8988T (cell line): Measurements from ENCODE around the gene HEMGN.

ENCODE experiments used
- DNase-seq: peaks from one replicate; pipeline ENCODE4 v3.0.0; 2011

HEMGN gene

DNA sequence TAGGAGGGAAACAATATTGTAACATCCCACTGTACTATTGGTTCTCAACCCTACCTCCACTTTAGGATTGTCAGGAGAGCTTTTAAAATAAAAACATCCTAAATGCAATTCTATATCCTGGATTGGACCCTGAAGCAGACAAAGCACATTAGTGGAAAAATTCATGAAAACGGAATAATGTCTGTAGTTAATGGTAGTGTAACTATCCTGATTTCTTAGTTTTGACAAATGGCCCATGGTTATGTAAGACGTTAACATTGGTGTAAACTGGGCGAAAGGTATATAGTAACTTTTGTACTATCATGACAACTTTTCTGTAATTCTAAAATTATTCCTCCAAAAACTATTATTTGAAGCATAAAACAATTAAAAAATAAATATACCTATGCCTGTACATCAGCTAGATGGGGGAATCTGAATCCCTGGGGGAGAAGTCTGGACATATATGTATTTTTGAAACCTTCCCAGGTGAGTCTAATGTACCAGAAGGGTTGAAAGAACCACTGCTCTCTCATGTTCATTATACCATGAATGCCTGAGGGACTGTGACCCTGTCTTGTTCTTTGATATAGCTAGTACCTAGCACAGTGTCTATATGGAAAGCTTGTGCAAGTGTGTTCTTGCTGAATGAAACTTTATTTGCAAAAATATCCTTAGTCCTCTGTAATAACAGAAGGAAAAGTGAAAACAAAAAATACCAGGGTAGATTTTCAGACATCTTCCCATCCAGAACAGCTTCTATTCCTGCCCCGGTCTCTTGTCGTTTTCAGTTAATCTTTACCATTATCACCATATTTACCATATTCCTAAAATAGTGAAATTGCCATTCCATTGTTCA lies 12.3 kb downstream of the HEMGN start:
- no peak for DNase-seq

DNA sequence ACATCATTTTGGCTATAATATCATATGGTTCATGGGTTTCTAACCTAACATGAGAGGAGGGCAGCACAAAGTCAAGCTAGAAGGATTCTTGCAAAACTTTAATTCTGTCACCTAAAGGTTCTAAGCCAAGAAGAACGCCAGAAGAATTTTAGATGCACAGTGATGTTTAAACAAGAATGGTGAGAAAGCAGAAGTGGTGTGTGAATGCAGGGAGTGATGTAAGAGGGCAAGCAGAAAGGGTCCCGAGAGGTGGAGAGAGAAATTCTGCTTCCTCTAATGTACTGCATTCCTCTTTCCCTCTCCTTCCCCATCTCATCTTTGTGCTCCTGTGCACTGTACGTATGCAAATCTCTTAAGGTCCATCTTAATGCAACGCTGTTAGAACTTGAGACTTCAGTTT lies 13.6 kb downstream of the HEMGN start:
- no peak for DNase-seq

DNA sequence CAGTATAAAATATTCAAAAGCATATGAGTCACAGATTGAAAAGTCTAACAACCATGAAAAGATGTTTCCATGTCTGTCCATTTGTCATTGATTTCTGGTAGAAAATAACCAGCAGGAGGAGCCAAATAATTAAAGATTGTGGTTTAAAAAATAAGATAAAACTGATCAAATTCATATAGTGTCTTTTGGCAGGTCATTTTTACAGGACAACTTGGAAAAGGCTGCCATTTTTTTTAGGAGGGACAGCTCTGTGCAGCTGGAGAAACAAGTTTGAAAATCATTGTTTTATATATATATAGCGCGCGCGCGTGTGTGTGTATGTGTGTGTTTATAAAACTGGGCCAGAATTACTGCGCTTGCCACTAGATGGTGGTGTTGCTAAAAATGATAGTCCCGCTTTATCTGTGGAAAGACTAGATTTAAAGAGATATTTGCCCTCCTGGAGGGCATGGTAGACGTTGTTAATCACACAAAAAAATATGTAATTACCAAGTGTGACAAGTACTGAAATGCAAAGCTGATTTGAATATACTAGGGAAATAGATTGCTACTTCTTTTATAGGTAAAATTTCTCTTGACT lies 14.4 kb downstream of the HEMGN start:
- DNase-seq, result no peak

DNA sequence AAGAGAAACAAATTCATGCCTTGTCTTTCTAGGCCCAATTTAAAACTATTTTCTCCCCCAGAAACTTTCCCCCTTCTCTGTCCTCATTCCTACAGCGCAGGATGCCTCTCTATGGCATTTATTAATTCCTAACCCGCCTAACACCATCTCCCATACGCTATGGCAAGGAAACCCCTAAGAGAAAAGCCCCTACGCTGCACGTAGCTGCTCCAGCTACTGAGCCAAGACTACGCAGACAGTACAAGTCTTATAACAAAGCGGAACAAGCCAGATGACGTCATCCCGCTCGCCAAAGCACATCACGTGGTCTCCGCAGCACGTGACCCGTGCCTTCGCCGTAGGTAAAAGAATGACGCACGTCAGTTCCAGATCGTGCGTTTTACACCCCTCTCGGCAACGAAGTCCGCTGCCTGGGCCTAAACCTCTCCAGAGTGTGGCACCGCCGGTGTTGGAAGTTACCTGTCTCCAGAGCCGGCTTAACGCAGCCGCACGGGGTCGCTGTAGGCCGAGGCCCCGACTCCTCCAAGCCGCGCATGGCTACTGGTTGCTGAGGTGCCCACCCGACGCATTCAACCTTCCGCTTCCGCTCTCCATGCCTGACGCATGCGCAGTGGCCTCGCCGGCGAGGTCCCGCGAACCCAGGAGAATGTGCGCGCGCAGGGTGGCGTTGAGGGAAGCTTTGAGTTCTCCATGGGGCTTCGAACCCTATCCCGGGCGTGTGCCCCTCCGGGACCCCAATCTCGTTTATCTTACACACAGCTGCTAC lies 15.8 kb downstream of the HEMGN start, which contains the start of gene TRMO:
TSS of gene TRMO (minus strand) at position 542 of the 766 bp plus-strand sequence. CDS start at position 535, 7 bp downstream.
- DNase-seq, result peak; percentile 66

DNA sequence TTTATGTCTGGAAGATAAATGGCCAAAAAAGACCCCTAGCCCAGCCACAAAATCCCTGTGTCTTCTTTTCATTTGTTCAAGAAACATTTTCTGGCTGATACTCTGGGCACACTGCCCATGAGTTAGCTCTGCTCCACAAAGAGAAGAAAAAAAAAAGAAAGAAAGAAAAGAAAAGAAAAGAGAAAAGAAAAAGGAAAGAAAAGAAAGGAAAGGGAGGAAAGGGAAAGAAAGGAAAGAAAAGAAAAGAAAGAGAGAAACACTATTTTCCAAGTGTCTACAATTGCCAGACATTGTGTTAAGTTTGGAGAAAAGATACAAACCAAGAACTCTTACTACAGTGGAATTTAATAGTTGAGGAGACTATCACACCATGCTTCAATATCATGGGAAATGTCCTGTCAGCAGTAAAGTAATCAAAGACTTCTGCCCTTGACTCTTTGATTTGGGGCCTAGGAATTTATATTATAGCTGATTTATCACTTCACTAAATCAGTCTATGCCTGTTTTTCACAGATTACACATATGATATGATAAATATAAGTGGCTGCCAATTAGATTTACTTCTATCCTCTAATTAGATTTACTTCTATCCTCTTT lies 18.7 kb downstream of the HEMGN start:
- DNase-seq, result no peak

GRCh38 chr9:97918611-97919010 lies 19.4 kb downstream of the HEMGN start:
- DNase-seq, result no peak

- DNase-seq, result no peak
Measured at GRCh38 chr9:97911970-97912369, 26.0 kb downstream of the HEMGN start.

- DNase-seq, result no peak
Measured at GRCh38 chr9:97911528-97911927, 26.4 kb downstream of the HEMGN start.

DNA sequence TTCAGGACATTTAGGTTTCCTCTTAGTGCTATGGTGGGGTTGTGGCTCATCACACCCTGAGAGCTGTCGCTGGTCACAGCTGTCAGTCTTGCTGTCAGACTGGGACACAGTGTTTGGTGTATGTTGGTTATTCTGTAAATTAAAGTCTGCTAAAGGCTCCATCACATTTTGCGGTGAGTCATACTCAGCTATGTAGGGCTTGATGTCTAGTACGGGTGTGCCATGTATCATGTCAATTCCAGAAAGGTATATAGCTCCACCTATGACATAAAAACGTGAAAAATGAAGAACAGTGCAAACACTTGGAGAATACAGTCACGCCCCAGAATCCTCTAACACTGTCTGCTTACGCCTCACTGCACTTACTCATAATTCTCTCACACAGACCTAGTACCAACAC lies 27.6 kb downstream of the HEMGN start:
- no peak for DNase-seq

- DNase-seq, result no peak
Measured at GRCh38 chr9:97908705-97909104, 29.3 kb downstream of the HEMGN start.

DNA sequence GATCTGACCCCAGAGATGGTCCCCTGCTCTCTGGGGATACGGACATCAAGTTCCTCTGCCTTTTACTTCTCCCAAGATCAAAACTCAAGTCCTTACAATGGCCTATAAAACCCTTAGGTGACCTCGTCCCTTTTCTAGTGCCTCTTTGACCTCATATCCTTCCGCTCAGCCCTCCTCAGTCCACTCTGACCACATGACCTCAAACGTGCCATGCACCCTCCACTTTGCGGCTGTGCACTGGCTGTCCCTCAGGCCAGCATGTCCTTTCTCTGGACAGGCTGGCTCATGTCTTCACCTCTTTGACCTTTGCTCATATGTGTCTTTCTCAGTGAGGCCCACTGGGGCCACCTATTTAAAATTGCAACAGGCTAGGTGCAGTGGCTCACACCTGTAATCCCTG lies 30.3 kb downstream of the HEMGN start:
- no peak for DNase-seq

- no peak for DNase-seq
Measured at GRCh38 chr9:97907046-97907445, 30.9 kb downstream of the HEMGN start.

- DNase-seq, result no peak
Measured at GRCh38 chr9:97906236-97906831, 31.6 kb downstream of the HEMGN start.

DNA sequence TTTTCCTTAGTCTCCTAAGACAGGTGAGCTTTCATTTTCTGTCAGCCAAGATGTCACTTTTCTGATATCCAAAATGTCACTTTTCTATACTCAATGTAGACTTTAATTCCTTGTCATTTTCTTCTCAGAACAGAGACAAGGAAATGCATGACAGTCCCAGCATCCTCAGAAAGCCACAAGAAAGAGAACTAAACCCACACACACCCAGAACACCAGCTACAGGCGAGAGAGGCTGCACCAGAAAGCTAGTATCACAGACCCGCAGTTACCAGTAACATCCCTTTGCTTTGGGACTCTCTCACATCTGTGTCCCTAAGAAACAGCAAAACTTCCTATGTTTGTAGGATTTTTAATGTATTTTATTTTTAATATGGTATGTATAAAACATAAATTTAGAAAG lies 32.7 kb downstream of the HEMGN start:
- DNase-seq, result no peak

- DNase-seq, result no peak
Measured at GRCh38 chr9:97904725-97905124, 33.2 kb downstream of the HEMGN start.

- DNase-seq, result no peak
Measured at GRCh38 chr9:97903177-97903576, 34.8 kb downstream of the HEMGN start.

- no peak for DNase-seq
Measured at GRCh38 chr9:97900738-97901565, 37.0 kb downstream of the HEMGN start.

DNA sequence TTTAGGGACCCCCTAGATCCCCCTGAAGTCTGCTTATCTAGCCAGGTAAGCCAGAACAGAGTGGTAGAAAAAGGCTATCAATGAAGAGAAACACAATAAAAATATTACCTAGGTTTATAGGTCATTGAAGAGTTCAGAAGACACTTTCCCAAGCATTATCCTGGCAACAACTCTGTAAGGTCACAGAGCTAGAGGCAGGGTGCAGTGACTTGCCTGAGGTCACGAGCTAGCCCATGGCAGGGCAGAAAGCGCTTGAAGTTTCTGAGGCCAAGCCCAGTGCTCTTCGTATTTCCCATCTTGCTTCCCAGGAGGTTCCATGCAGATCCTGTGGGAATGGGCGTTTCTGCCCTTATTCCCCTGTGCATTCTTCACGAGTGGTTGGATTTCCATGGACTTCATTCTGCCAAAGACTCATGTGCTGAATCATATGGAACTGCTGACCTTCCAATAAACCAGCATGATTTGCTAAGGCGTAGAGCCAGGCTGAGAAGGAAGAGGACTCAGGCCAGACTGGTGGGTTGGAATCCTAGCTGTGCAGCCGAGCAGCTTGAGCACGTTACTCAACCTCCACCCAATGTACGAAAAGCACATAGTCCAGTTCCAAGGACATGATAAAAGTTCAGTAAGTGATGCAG lies 37.8 kb downstream of the HEMGN start:
- DNase-seq, result no peak

- DNase-seq, result peak; percentile 26
Measured at GRCh38 chr9:97895695-97896332, 42.2 kb downstream of the HEMGN start.

DNA sequence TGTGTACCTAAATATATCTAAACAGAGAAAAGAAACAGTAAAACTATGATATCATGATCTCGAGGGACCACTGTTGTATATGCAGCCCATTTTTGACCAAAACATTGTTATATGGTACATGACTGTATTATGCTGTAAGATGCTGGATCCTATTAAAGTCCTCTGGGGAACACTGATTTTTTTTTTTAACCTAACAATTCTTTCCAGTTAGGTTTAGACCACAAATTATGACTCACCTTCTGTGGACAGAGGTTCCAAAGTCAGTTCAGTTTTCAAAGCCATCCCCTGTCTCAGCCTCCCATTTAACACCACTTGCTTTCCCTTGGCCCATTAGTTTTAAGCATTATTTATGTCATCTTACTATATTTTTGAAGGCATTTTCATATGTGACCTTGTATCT lies 42.8 kb downstream of the HEMGN start:
- no peak for DNase-seq

DNA sequence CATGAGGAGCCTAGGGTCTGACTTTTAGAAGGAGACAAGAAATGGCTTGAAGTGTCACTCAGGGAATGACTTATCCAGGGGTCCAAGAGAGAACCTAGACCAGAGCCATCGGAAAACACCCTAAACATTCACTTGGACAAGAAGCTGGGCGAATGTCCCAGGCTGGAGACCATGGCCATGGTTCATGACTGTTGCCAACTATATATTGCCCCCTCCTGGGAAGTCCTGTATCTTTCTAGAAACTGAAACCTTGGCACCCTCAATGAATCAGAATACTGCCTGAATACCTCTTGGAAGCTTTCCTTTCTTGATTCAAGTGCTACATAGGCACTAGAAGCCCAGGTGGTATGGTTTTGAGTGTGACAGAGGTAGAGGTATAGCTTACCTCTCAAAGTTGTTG lies 45.6 kb downstream of the HEMGN start:
- DNase-seq, result no peak
